HG03558 (cell line): Measurements from ENCODE around the gene POR.
"Not testable (repeated sequence)": the region's sequence is repeated elsewhere in the genome, so short reads cannot be mapped to it uniquely, and the experiment has no call there.

Experiments
- ATAC-seq: cut with Tn5 transposase; IDR thresholded peaks from one replicate; pipeline ENCODE4 v1.9.1; 2021; ENCODE audit warnings: moderate number of reproducible peaks; ENCODE audit not compliant: unreplicated experiment; ENCODE audit errors: extremely low read depth

POR gene

DNA sequence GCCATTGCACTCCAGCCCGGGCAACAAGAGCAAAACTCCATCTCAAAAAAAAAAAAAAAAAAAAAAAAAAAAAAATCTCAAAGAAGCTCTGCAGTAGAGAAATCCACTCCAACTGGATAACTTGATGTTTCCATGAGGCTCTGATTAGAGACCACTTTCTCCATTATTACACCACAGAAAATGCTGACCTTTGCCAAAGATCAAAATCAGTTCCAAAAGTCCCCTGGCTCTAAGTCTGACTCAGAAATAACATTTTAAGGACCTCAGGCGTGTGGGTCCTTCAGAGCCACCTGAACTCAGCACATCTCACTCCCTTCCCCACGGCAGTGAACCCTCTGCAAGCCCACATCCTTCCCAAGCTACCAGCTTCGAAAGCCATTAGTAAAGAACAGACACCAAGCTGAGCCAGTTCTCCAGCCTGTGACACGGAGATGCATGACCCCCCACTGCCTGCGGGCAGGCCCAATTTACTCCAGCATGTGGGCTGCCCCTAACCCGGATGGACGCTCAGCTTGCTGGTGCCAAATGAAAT lies 93.3 kb downstream of the POR start:
- ATAC-seq, result no peak

- ATAC-seq, result no peak
Measured at GRCh38 chr7:76009672-76010600, 95.0 kb downstream of the POR start.

- ATAC-seq, result no peak
Measured at GRCh38 chr7:76011442-76011861, 96.5 kb downstream of the POR start.

DNA sequence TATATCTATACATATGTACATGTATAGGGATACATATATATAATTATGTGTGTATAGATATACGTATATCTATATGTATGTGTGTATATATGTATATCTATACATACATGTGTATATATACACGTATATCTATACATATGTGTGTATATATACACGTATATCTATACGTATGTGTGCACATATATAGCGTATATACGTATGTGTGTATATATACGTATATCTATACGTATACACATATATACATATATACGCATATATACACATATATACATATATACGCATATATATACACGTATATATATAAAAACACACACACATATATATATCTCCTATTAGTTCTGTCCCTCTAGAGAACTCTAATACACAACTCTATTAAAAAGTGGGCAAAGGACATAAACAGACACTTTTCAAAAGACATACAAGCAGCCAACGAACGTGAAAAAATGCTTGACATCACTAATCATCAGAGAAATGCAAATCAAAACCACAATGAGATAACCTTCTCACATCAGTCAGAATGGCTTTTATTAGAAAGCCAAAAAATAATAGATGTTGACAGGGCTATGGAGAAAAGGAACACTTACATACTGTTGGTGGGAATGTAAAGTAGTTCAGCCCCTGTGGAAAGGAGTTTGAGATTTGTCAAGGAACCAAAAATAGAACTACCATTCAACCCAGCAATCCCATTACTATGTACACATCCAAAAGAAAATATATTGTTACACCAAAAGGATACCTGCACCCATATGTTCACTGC lies 101.4 kb downstream of the POR start:
- ATAC-seq, result no peak

DNA sequence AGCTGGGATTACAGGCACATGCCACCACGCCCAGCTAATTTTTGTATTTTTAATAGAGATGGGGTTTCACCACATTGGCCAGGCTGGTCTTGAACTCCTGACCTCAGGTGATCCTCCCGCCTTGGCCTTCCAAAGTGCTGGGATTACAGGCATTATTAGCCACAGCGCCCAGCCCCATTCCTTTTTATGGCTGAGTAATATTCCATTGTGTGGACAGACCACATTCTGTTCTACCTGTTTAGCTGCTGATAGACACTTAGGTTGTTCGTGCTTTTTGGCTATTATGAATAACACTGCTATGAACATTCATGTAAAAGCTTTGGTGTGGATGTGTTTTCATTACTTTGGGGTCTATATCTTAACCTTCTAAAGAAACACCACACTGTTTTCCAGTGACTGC lies 103.6 kb downstream of the POR start:
- ATAC-seq, result not testable (repeated sequence)

- no peak for ATAC-seq
Measured at GRCh38 chr7:76020031-76020714, 105.2 kb downstream of the POR start.

- no peak for ATAC-seq
Measured at GRCh38 chr7:76022026-76022780, 107.2 kb downstream of the POR start.

GRCh38 chr7:76023002-76023401 lies 108.0 kb downstream of the POR start:
- no peak for ATAC-seq

DNA sequence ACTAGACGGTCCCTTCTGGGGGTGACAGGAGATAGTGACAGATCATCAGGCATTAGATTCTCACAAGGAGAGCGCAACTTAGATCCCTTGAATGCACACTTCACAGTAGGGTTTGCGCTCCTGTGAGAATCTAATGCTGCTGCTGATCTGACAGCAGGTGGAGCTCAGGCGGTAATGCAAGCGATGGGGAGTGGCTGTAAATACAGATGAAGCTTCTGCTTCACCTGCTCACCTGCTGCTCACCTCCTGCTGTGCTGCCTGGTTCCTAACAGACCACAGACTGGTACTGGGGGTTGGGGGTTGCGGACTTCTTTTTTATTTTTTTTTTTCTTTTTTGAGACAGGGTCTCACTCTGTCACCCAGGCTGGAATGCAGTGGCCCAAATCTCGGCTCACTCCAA lies 114.7 kb downstream of the POR start:
- not testable (repeated sequence) for ATAC-seq

DNA sequence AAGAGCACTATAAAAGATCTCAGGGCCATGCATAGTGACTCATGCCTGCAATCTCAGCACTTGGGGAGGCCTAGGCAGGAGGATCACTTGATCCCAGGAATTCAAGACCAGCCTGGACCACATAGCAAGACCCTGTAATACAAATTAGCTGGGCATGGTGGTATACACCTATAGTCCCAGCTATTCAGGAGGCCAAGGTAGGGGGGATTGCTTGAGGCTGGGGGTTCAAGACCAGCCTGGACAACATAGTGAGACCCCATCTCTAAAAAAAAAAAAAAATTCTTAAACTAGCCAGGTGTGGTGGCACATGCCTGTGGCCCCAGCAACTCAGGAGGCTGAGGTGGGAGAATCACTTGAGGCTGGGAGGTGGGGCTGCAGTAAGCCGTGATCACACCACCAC lies 117.0 kb downstream of the POR start:
- no peak for ATAC-seq
